GM23338 (cell line): ENCODE measurements around the gene LPGAT1.

Experiments
- CREB1 ChIP-seq: fragments of 250-450 bp; sonication (Bioruptor Pico); IDR thresholded peaks from 2 replicates; pipeline ENCODE4 v1.5.0; 2020; ENCODE audit warnings: low read depth, mild to moderate bottlenecking, moderate library complexity
- CTCF ChIP-seq, 2 experiments: fragments of 200-600 bp in 1 of 2; sonication (generic) in 1 of 2; conservative IDR thresholded peaks; 2 replicates each; pipeline versions ENCODE4 v1.5.1 to v1.6.1; 2016 to 2017; ENCODE audit warnings: antibody characterized with exemption in 2 of 2, low read depth in 2 of 2, mild to moderate bottlenecking in 2 of 2, moderate library complexity in 1 of 2
- EZH2 ChIP-seq: fragments of 200-600 bp; sonication (generic); IDR thresholded peaks from one replicate; pipeline ENCODE4 v1.8.0; 2017; ENCODE audit warnings: antibody characterized with exemption, mild to moderate bottlenecking, low read depth; ENCODE audit not compliant: unreplicated experiment
- EZH2phosphoT487 ChIP-seq: fragments of 200-600 bp; sonication (generic); IDR thresholded peaks from one replicate; pipeline ENCODE4 v1.8.1; 2018; ENCODE audit warnings: antibody characterized with exemption; ENCODE audit not compliant: unreplicated experiment
- POLR2AphosphoS5 ChIP-seq: IDR thresholded peaks from 2 replicates; pipeline ENCODE4 v1.6.1; 2016; ENCODE audit warnings: antibody characterized with exemption, low read depth
- REST ChIP-seq: IDR thresholded peaks from one replicate; pipeline ENCODE4 v1.6.1; 2018; ENCODE audit warnings: antibody characterized with exemption; ENCODE audit not compliant: unreplicated experiment

GRCh38 chr1:211842518-211842917, 12.0 kb upstream of the LPGAT1 start:
- TF ChIP-seq CTCF (conservative IDR thresholded peaks at IDR 0.05; ENCODE audit: low read depth in 2 of 2) (no peak), EZH2phosphoT487 (no peak), POLR2AphosphoS5 (no peak), EZH2 (no peak), REST (no peak), CREB1 (CRISPR knock-in tag) (no peak)
